ENCODE results near the gene SKI.

DNA sequence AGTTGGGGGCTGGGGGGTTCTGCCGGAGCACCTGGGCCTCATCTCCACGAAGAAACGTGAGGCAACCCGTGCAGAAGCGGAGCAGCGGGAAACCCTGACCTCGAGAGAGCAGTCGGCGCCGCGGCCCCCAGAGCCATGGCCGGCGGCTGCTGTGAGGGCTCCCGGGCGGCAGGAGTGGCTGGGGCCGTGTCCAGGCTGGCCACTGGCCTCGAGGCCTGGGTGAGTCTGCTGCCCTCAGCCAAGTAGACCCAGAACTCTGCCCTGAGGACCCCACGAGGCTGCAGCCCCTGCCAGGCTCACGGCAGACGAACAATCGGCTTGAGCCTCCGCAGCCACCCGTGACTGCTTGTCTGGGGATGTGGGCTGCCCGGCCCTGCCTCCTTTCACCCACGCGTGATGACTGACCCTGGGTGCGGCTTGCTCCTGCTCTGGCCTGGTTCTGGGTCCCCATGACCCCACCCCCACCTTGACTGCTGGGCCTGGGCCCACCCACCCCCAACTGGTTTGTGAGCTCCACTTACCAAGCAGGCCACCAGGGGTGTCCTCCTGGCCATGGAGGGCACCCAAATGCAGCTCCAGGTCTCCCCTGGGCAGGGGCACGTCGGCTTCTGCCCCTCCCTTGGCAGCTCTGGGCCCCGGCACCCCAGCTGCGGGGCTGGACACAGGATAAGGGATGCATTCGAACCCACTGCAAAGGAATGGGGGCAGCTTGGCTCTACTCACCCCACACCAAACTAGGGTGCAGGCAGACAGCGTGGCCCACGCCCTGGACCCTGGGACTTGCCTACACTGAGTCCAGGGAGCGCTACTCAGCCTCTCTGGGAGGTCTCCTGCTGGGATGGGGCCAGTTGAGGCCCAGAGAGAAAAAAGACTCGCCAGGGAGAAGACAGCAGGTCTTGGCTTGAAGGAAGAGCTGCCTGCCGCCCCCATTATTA lies 129.1 kb downstream of the SKI start:
- TF ChIP-seq POLR2A (IDR thresholded peaks at IDR 0.05; ENCODE audit: low read depth, low read length) (no peak), POLR2AphosphoS5 (IDR thresholded peaks at IDR 0.05; ENCODE audit: low read depth, low read length) (no peak), TAF1 (IDR thresholded peaks at IDR 0.05; ENCODE audit: borderline replicate concordance, low read depth, low read length) (no peak)

All from GM12892 (cell line).